Caco-2 (cell line): ENCODE results near the gene S100PBP. TPM values are rescaled to one million over a fixed set of nuclear protein-coding genes. Genes with fewer than 3 reads are reported as not detected.

Experiments
- BruUV-seq: library from RNA; stranded (reverse); fragments of 400-500 nt; replicated peaks from 2 replicates; lab custom pipeline; 2021; lab: Mats Ljungman, UMichigan
- CTCF ChIA-PET: fragments of 300-600 bp; sonication (Branson Sonifier 250); formaldehyde crosslinking; loops from one replicate; lab custom pipeline; 2022; ENCODE audit warnings: antibody characterized with exemption; lab: Charles Lee
- POLR2A ChIA-PET: fragments of 300-600 bp; sonication (Branson Sonifier 250); formaldehyde crosslinking; loops from one replicate; lab custom pipeline; 2022; ENCODE audit warnings: antibody characterized with exemption; lab: Charles Lee
- DNase-seq, 2 experiments: peaks; one replicate each; pipeline versions ENCODE4 v3.0.0 to v3.0.0-alpha.2; 2020 to 2022
- H3K27me3 ChIP-seq: replicated peaks from 2 replicates; pipeline ENCODE4 v1.6.0; 2011; ENCODE audit warnings: low read length; ENCODE audit not compliant: control insufficient read depth, insufficient read depth
- H3K36me3 ChIP-seq: 2 replicates; pipeline ENCODE4 v1.5.1; 2011; ENCODE audit warnings: low read length; ENCODE audit not compliant: control insufficient read depth, insufficient read depth
- H3K4me1 ChIP-seq: fragments of 250-450 bp; sonication (Bioruptor Pico); 2 replicates; pipeline ENCODE4 v1.5.1; 2020; ENCODE audit warnings: mild to moderate bottlenecking
- H3K4me3 ChIP-seq: 2 replicates; pipeline ENCODE4 v1.5.1; 2011; ENCODE audit warnings: low read depth, mild to moderate bottlenecking, control low read depth, low read length
- H3K9me3 ChIP-seq: fragments of 250-450 bp; sonication (Bioruptor Pico); 2 replicates; pipeline ENCODE4 v1.5.1; 2020; ENCODE audit warnings: mild to moderate bottlenecking, moderate library complexity
- H3K27ac Mint-ChIP-seq: one replicate; pipeline ENCODE4 v1.8.0; 2022; ENCODE audit warnings: mixed read lengths; ENCODE audit not compliant: unreplicated experiment
- H3K27me3 Mint-ChIP-seq: one replicate; pipeline ENCODE4 v1.8.0; 2022; ENCODE audit warnings: mixed read lengths; ENCODE audit not compliant: insufficient read depth, unreplicated experiment
- H3K36me3 Mint-ChIP-seq: one replicate; pipeline ENCODE4 v1.8.0; 2022; ENCODE audit warnings: mild to moderate bottlenecking, mixed read lengths; ENCODE audit not compliant: insufficient read depth, unreplicated experiment
- H3K4me1 Mint-ChIP-seq: one replicate; pipeline ENCODE4 v1.8.0; 2022; ENCODE audit warnings: low read depth, mixed read lengths; ENCODE audit not compliant: unreplicated experiment
- H3K4me3 Mint-ChIP-seq: one replicate; pipeline ENCODE4 v1.8.0; 2022; ENCODE audit warnings: mild to moderate bottlenecking, moderate library complexity, mixed read lengths; ENCODE audit not compliant: unreplicated experiment
- H3K9me3 Mint-ChIP-seq: one replicate; pipeline ENCODE4 v1.8.0; 2022; ENCODE audit warnings: mixed read lengths; ENCODE audit not compliant: unreplicated experiment
- CTCF ChIP-seq, 2 experiments: fragments of 200-600 bp in 1 of 2; IDR thresholded peaks; 1 replicate in 1 of 2; 2 replicates in 1 of 2; pipeline versions ENCODE4 v1.5.1 to v1.8.0; 2011 to 2022; ENCODE audit warnings: antibody characterized with exemption in 1 of 2, control low read depth in 1 of 2, inconsistent platforms in 1 of 2, low read depth in 1 of 2, low read length in 1 of 2, mild to moderate bottlenecking in 1 of 2, moderate library complexity in 1 of 2; ENCODE audit not compliant: insufficient read depth in 1 of 2, severe bottlenecking in 1 of 2, unreplicated experiment in 1 of 2
- intact Hi-C: fragments of 100-400 bp; cut with micrococcal nuclease; formaldehyde crosslinking; loops from one replicate; pipeline ENCODE4 v1.10.0; 2022; ENCODE audit not compliant: unreplicated experiment
- total RNA-seq: library from RNA; stranded (reverse); gene quantifications from 2 replicates; pipeline ENCODE4 v1.2.3, GENCODE V29; 2022

Gene S100PBP
- total RNA-seq, 1 experiment from 2014 or later: 23.8 TPM

GRCh38 chr1:32813941-32814739 is 3.3 kb upstream of the S100PBP start:
- H3K9me3 Mint-ChIP-seq: no peaks in the 10 kb centered on the region
- H3K36me3 ChIP-seq: no peaks in the 10 kb centered on the region
- H3K9me3 ChIP-seq: no peaks in the 10 kb centered on the region
- H3K4me1 ChIP-seq: peaks cover 27% of the 10 kb centered on the region
- BruUV-seq: no TSS peak
- no peaks in the 10 kb centered on the region for H3K27me3 ChIP-seq
- H3K27ac Mint-ChIP-seq: peak overlapping the region; percentile 59
- H3K4me3 Mint-ChIP-seq: peak overlapping the region; percentile 23
- no peak for TF ChIP-seq CTCF (IDR thresholded peaks at IDR 0.05; ENCODE audit: insufficient read depth in 1 of 2, low read depth in 1 of 2, low read length in 1 of 2, severe bottlenecking in 1 of 2, unreplicated experiment in 1 of 2)
- H3K4me1 Mint-ChIP-seq: peaks cover 34% of the 10 kb centered on the region
- CTCF ChIA-PET: no interaction called here
- no peak for DNase-seq
- no peaks in the 10 kb centered on the region for H3K27me3 Mint-ChIP-seq
- POLR2A ChIA-PET: no interaction called here
- H3K36me3 Mint-ChIP-seq: peaks cover 77% of the 10 kb centered on the region
- intact Hi-C loops: no loop called here
- H3K4me3 ChIP-seq: no peak overlapping the region

GRCh38 chr1:32816676-32817158 is 736 bp upstream of the S100PBP start:
- peak overlapping the region; percentile 93 for H3K27ac Mint-ChIP-seq

More at GRCh38 chr1:32816676-32817158, 736 bp upstream of the S100PBP start:
- Mint-ChIP-seq H3K27me3 (no peaks in the 10 kb centered on the region), H3K4me3 (peak overlapping the region; percentile 95), H3K9me3 (no peaks in the 10 kb centered on the region), H3K4me1 (peaks cover 23% of the 10 kb centered on the region), H3K36me3 (peaks cover 57% of the 10 kb centered on the region)
- H3K4me1 ChIP-seq: peaks cover 19% of the 10 kb centered on the region
- H3K9me3 ChIP-seq: no peaks in the 10 kb centered on the region
- ChIA-PET CTCF (no interaction called here), POLR2A (interaction anchor here (0.6 kb wide), 1 partner anchor 21 kb away, joined by 6 read pairs; no protein-coding TSS in a partner anchor)
- H3K27me3 ChIP-seq: no peaks in the 10 kb centered on the region
- H3K4me3 ChIP-seq: peak overlapping the region; percentile 89
- BruUV-seq: TSS peak; percentile 73
- TF ChIP-seq CTCF (IDR thresholded peaks at IDR 0.05; ENCODE audit: insufficient read depth in 1 of 2, low read depth in 1 of 2, low read length in 1 of 2, severe bottlenecking in 1 of 2, unreplicated experiment in 1 of 2): no peak
- H3K36me3 ChIP-seq: no peaks in the 10 kb centered on the region
- intact Hi-C loops: no loop called here
- peak in 1 of 2 experiments; percentile 37 for DNase-seq
